Endothelial cell (in vitro differentiated cells): ENCODE data around the gene TCERG1. TPM values are rescaled to one million over a fixed set of nuclear protein-coding genes. Genes with fewer than 3 reads are reported as not detected.

ENCODE experiments used
- DNase-seq: peaks from one replicate; pipeline ENCODE4 v3.0.0; 2021; ENCODE audit warnings: low spot score
- H3K27ac Mint-ChIP-seq: one replicate; pipeline ENCODE4 v1.8.0; 2021; ENCODE audit warnings: mixed read lengths, inconsistent platforms; ENCODE audit not compliant: unreplicated experiment
- H3K27me3 Mint-ChIP-seq: one replicate; pipeline ENCODE4 v1.8.0; 2021; ENCODE audit warnings: mild to moderate bottlenecking, moderate library complexity, mixed read lengths, inconsistent platforms; ENCODE audit not compliant: unreplicated experiment
- H3K36me3 Mint-ChIP-seq: one replicate; pipeline ENCODE4 v1.8.0; 2021; ENCODE audit warnings: mild to moderate bottlenecking, low read depth, mixed read lengths, inconsistent platforms; ENCODE audit not compliant: unreplicated experiment
- H3K4me1 Mint-ChIP-seq: one replicate; pipeline ENCODE4 v1.8.0; 2021; ENCODE audit warnings: mild to moderate bottlenecking, mixed read lengths, inconsistent platforms; ENCODE audit not compliant: unreplicated experiment
- H3K4me3 Mint-ChIP-seq: one replicate; pipeline ENCODE4 v1.8.0; 2021; ENCODE audit warnings: mild to moderate bottlenecking, mixed read lengths, inconsistent platforms; ENCODE audit not compliant: unreplicated experiment
- H3K9me3 Mint-ChIP-seq: one replicate; pipeline ENCODE4 v1.8.0; 2021; ENCODE audit warnings: mixed read lengths, inconsistent platforms; ENCODE audit not compliant: unreplicated experiment
- CTCF ChIP-seq: fragments of 200-600 bp; sonication (generic); IDR thresholded peaks from one replicate; pipeline ENCODE4 v1.5.0; 2021; ENCODE audit warnings: antibody characterized with exemption; ENCODE audit not compliant: unreplicated experiment
- total RNA-seq: library from RNA; stranded (reverse); fragmentation: NEBNext Ultra II Directional; extraction: Animal tissue kit (Norgen Biotek cat#: 25700); gene quantifications from one replicate; pipeline ENCODE4 v1.2.1, GENCODE V29; 2021; ENCODE audit not compliant: unreplicated experiment

The TCERG1 gene
- total RNA-seq, 1 donor from 2014 or later = 71.6 TPM

GRCh38 chr5:146402949-146403348 lies 44.2 kb upstream of the TCERG1 start:
- peaks cover 3% of the 10 kb centered on the region for H3K36me3 Mint-ChIP-seq
- no peaks in the 10 kb centered on the region for H3K9me3 Mint-ChIP-seq
- no peak overlapping the region for H3K27ac Mint-ChIP-seq
- TF ChIP-seq CTCF = no peak
- no peak overlapping the region for H3K4me3 Mint-ChIP-seq
- H3K27me3 Mint-ChIP-seq = no peaks in the 10 kb centered on the region
- H3K4me1 Mint-ChIP-seq = peaks cover 10% of the 10 kb centered on the region
- DNase-seq = no peak

- H3K9me3 Mint-ChIP-seq = no peaks in the 10 kb centered on the region
- H3K27me3 Mint-ChIP-seq = no peaks in the 10 kb centered on the region
- DNase-seq = no peak
- no peak for TF ChIP-seq CTCF
- H3K36me3 Mint-ChIP-seq = no peaks in the 10 kb centered on the region
- H3K27ac Mint-ChIP-seq = no peak overlapping the region
- no peak overlapping the region for H3K4me3 Mint-ChIP-seq
- H3K4me1 Mint-ChIP-seq = peaks cover 20% of the 10 kb centered on the region
Measured at GRCh38 chr5:146409054-146409671, 38.0 kb upstream of the TCERG1 start.

- Mint-ChIP-seq H3K4me3 (no peak overlapping the region), H3K36me3 (no peaks in the 10 kb centered on the region), H3K27ac (no peak overlapping the region), H3K27me3 (no peaks in the 10 kb centered on the region), H3K4me1 (peaks cover 20% of the 10 kb centered on the region), H3K9me3 (no peaks in the 10 kb centered on the region)
- TF ChIP-seq CTCF = no peak
- DNase-seq = no peak
Measured at GRCh38 chr5:146410272-146410671, 36.9 kb upstream of the TCERG1 start.

GRCh38 chr5:146419696-146420095 lies 27.4 kb upstream of the TCERG1 start:
- no peak for DNase-seq
- Mint-ChIP-seq H3K36me3 (no peaks in the 10 kb centered on the region), H3K4me1 (no peaks in the 10 kb centered on the region), H3K27me3 (no peaks in the 10 kb centered on the region), H3K4me3 (no peak overlapping the region), H3K9me3 (no peaks in the 10 kb centered on the region), H3K27ac (no peak overlapping the region)
- TF ChIP-seq CTCF = no peak

- TF ChIP-seq CTCF = no peak
- H3K9me3 Mint-ChIP-seq = no peaks in the 10 kb centered on the region
- no peaks in the 10 kb centered on the region for H3K4me1 Mint-ChIP-seq
- H3K27me3 Mint-ChIP-seq = peaks cover 2% of the 10 kb centered on the region
- H3K4me3 Mint-ChIP-seq = no peak overlapping the region
- no peak for DNase-seq
- no peaks in the 10 kb centered on the region for H3K36me3 Mint-ChIP-seq
- no peak overlapping the region for H3K27ac Mint-ChIP-seq
Measured at GRCh38 chr5:146425023-146425422, 22.1 kb upstream of the TCERG1 start.
